Parathyroid adenoma (tissue), 2 donors: ENCODE results near the gene PTCHD4.

Experiments used
- H2AFZ ChIP-seq: fragments of 300-600 bp; sonication (generic); one replicate; pipeline ENCODE4 v1.7.0; 2017; ENCODE audit warnings: antibody characterized with exemption, mild to moderate bottlenecking
- H3K27ac ChIP-seq: fragments of 300-600 bp; sonication (generic); one replicate; pipeline ENCODE4 v1.7.0; 2017
- H3K27me3 ChIP-seq: fragments of 300-600 bp; sonication (generic); one replicate; pipeline ENCODE4 v1.7.0; 2017; ENCODE audit warnings: low read length; ENCODE audit not compliant: control insufficient read depth, insufficient read depth
- H3K36me3 ChIP-seq: fragments of 300-600 bp; sonication (generic); one replicate; pipeline ENCODE4 v1.7.0; 2017; ENCODE audit warnings: low read length; ENCODE audit not compliant: control insufficient read depth, insufficient read depth
- H3K4me1 ChIP-seq: fragments of 300-600 bp; sonication (generic); one replicate; pipeline ENCODE4 v1.7.0; 2017; ENCODE audit warnings: control low read depth
- H3K4me2 ChIP-seq: fragments of 300-600 bp; sonication (generic); one replicate; pipeline ENCODE4 v1.7.0; 2017; ENCODE audit warnings: low read length
- H3K4me3 ChIP-seq: fragments of 300-600 bp; sonication (generic); one replicate; pipeline ENCODE4 v1.7.0; 2017; ENCODE audit warnings: low read depth, low read length
- H3K79me2 ChIP-seq: fragments of 300-600 bp; sonication (generic); one replicate; pipeline ENCODE4 v1.7.0; 2017; ENCODE audit warnings: control low read depth
- H3K9ac ChIP-seq: fragments of 300-600 bp; sonication (generic); one replicate; pipeline ENCODE4 v1.7.0; 2017; ENCODE audit warnings: mild to moderate bottlenecking
- H3K9me3 ChIP-seq: fragments of 300-600 bp; sonication (generic); one replicate; pipeline ENCODE4 v1.7.0; 2017; ENCODE audit warnings: low read length; ENCODE audit not compliant: control insufficient read depth
- CTCF ChIP-seq: fragments of 300-600 bp; sonication (generic); IDR thresholded peaks from one replicate; pipeline ENCODE4 v1.7.0; 2017; ENCODE audit warnings: antibody characterized with exemption, mild to moderate bottlenecking
- donor health status: primary hyperparathyroidism.

The PTCHD4 gene

GRCh38 chr6:48067148-48067712, 43.8 kb downstream of the PTCHD4 start:
- no peaks in the 10 kb centered on the region for H3K79me2 ChIP-seq
- H3K9ac ChIP-seq: no peak overlapping the region
- no peak overlapping the region for H3K4me2 ChIP-seq
- H3K4me3 ChIP-seq: no peak overlapping the region
- H3K4me1 ChIP-seq: no peaks in the 10 kb centered on the region
- H2AFZ ChIP-seq: no peak overlapping the region
- H3K36me3 ChIP-seq: no peaks in the 10 kb centered on the region
- no peak overlapping the region for H3K27ac ChIP-seq
- H3K27me3 ChIP-seq: no peaks in the 10 kb centered on the region
- H3K9me3 ChIP-seq: no peaks in the 10 kb centered on the region
- TF ChIP-seq CTCF: no peak

DNA sequence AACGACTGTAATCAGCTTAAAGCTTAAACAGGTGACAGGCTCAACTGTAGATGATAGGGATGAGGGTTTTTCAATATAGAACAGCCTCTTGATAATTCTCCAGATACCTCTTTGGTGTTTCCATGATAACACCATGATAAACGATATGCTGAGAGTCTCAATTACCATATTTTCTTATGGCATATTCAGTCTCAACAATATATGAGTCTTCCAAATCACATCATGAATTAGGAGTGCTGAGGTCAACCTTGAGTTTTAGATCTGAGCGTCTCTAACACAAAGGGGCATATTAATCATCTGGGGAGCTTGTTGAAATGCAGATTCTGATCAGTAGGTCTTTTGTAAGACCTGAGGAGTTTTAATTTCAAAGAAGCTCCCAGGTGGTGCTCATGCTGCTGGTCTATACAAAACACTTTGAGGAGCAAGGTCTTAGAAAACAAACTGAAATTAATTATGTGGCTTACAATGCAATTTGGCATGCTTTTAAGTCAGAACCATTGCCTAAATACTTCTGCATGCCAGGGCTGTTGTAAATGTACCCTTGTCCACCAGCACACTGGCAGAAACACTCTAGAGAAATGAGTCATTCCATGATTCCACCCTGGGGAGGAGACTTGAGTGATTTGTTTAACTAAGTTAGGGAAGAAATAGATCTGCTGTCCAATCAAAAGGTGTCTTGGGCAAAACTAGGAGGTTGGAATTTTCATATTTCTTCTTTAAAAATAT, 49.6 kb downstream of the PTCHD4 start:
- H3K4me1 ChIP-seq: no peaks in the 10 kb centered on the region

More for the DNA sequence above, 49.6 kb downstream of the PTCHD4 start:
- Histone ChIP-seq H3K9me3 (no peaks in the 10 kb centered on the region), H3K9ac (no peak overlapping the region), H3K27ac (no peak overlapping the region), H3K4me2 (no peak overlapping the region), H3K27me3 (no peaks in the 10 kb centered on the region), H3K4me3 (no peak overlapping the region), H3K36me3 (no peaks in the 10 kb centered on the region), H2AFZ (no peak overlapping the region), H3K79me2 (no peaks in the 10 kb centered on the region)
- TF ChIP-seq CTCF: no peak
